OCI-LY7 (cell line): Measurements from ENCODE around the gene BLTP2. TPM values are rescaled to one million over a fixed set of nuclear protein-coding genes. Genes with fewer than 3 reads are reported as not detected.

Experiments used
- Bru-seq: library from RNA; stranded (reverse); fragments of 400-500 nt; gene quantifications from one replicate; lab custom pipeline; 2021; lab: Mats Ljungman, UMichigan
- BruChase-seq, 2 experiments: library from RNA; stranded (reverse); fragments of 400-500 nt; gene quantifications; one replicate each; lab custom pipeline; 2021; lab: Mats Ljungman, UMichigan
- BruUV-seq: library from RNA; stranded (reverse); fragments of 400-500 nt; replicated peaks from 2 replicates; lab custom pipeline; 2021; lab: Mats Ljungman, UMichigan
- CTCF ChIA-PET: fragments of 300-600 bp; sonication (Branson Sonifier 250); formaldehyde crosslinking; loops from one replicate; lab custom pipeline; 2022; ENCODE audit warnings: antibody characterized with exemption; ENCODE audit not compliant: unreplicated experiment; lab: Charles Lee
- POLR2A ChIA-PET: fragments of 300-600 bp; sonication (Branson Sonifier 250); formaldehyde crosslinking; loops from one replicate; lab custom pipeline; 2022; ENCODE audit warnings: antibody characterized with exemption; lab: Charles Lee
- DNase-seq: peaks from one replicate; pipeline ENCODE4 v3.0.0-alpha.2; 2015; ENCODE audit warnings: low spot score
- H2AFZ ChIP-seq: fragments of 200-600 bp; sonication (generic), shearing (Covaris generic); 2 replicates; pipeline ENCODE4 v1.6.1; 2014; ENCODE audit warnings: mild to moderate bottlenecking, antibody characterized with exemption, low read length, moderate library complexity
- H3K27ac ChIP-seq: fragments of 200-600 bp; sonication (generic); 2 replicates; pipeline ENCODE4 v1.5.1; 2014; ENCODE audit warnings: mixed run types, low read depth, mild to moderate bottlenecking, moderate library complexity, low read length, inconsistent platforms; ENCODE audit not compliant: poor library complexity, severe bottlenecking
- H3K36me3 ChIP-seq: fragments of 200-600 bp; sonication (generic); 2 replicates; pipeline ENCODE4 v1.6.1; 2014; ENCODE audit warnings: mild to moderate bottlenecking, antibody characterized with exemption, low read length, moderate library complexity, mixed read lengths; ENCODE audit not compliant: insufficient read depth
- H3K4me1 ChIP-seq: fragments of 200-600 bp; sonication (generic); 2 replicates; pipeline ENCODE4 v1.5.1; 2014; ENCODE audit warnings: mild to moderate bottlenecking, low read length; ENCODE audit not compliant: insufficient read depth, poor library complexity, severe bottlenecking
- H3K4me2 ChIP-seq: fragments of 200-600 bp; sonication (generic); 2 replicates; pipeline ENCODE4 v1.6.1; 2014; ENCODE audit warnings: mild to moderate bottlenecking, low read length
- H3K4me3 ChIP-seq: fragments of 200-600 bp; sonication (generic); 2 replicates; pipeline ENCODE4 v1.5.1; 2014; ENCODE audit warnings: mild to moderate bottlenecking, low read depth, low read length; ENCODE audit not compliant: poor library complexity, severe bottlenecking
- H3K79me2 ChIP-seq: fragments of 200-600 bp; sonication (generic); 2 replicates; pipeline ENCODE4 v1.6.1; 2016; ENCODE audit warnings: low read depth, mild to moderate bottlenecking, low read length, moderate library complexity, mixed read lengths; ENCODE audit not compliant: insufficient read depth
- H3K9me2 ChIP-seq: fragments of 200-600 bp; sonication (generic); 2 replicates; pipeline ENCODE4 v1.6.1; 2016; ENCODE audit warnings: mild to moderate bottlenecking, low read length, mixed read lengths; ENCODE audit not compliant: insufficient read depth
- H3K9me3 ChIP-seq: fragments of 200-600 bp; sonication (generic); 2 replicates; pipeline ENCODE4 v1.6.1; 2014; ENCODE audit warnings: mild to moderate bottlenecking, mixed run types, low read length, mixed read lengths
- H4K20me1 ChIP-seq: fragments of 200-600 bp; sonication (generic); 2 replicates; pipeline ENCODE4 v1.6.1; 2014; ENCODE audit warnings: mild to moderate bottlenecking, antibody characterized with exemption, low read length, moderate library complexity, mixed read lengths; ENCODE audit not compliant: insufficient read depth
- CTCF ChIP-seq: fragments of 200-600 bp; sonication (generic); conservative IDR thresholded peaks from 2 replicates; pipeline ENCODE4 v1.5.1; 2014; ENCODE audit warnings: mild to moderate bottlenecking, antibody characterized with exemption, low read length, moderate library complexity, mixed read lengths
- EZH2phosphoT487 ChIP-seq: fragments of 200-600 bp; sonication (generic); IDR thresholded peaks from 2 replicates; pipeline ENCODE4 v1.6.1; 2018; ENCODE audit warnings: low read depth, borderline replicate concordance, mild to moderate bottlenecking, mixed run types, antibody characterized with exemption, low read length, moderate library complexity, mixed read lengths
- intact Hi-C: fragments of 100-400 bp; cut with micrococcal nuclease; formaldehyde crosslinking; loops from one replicate; pipeline ENCODE4 v1.10.0; 2022; ENCODE audit not compliant: unreplicated experiment
- long read RNA-seq: library from polyadenylated mRNA; stranded (forward); transcript quantifications from one replicate; pipeline ENCODE4 v2.0.0, GENCODE V29; 2022
- total RNA-seq, 2 experiments: library from RNA; depleted of rRNA in 1 of 2; stranded (reverse); fragments of >200 nt in 1 of 2; shearing (Covaris generic) in 1 of 2; gene quantifications; 2 replicates each; pipeline ENCODE4 v1.2.3, GENCODE V29; 2014 to 2022

BLTP2 gene
- total RNA-seq (2014; rRNA removed; shearing (Covaris generic)) (147 and 151 TPM in 2 replicates), total RNA-seq (2022) (177 and 185 TPM in 2 replicates), Bru-seq, nascent RNA (percentile 85 among the genes with signal in this experiment), BruChase-seq, experiment 1, labeled RNA remaining after a 6-hour chase (percentile 98 among the genes with signal in this experiment), BruChase-seq, experiment 2, labeled RNA remaining after a 2-hour chase (percentile 95 among the genes with signal in this experiment)
- long read RNA-seq, full-length matches to known transcripts = 9 of 41 reads
- long read RNA-seq, partial matches to known transcripts = 17 of 41 reads
- long read RNA-seq, other reads (novel, unspliced or antisense) = 15 of 41 reads

- peak within 1 kb of the TSS; percentile 70 for H3K27ac ChIP-seq
- BruUV-seq = no TSS peak
- TF ChIP-seq CTCF (no peak), EZH2phosphoT487 (no peak)
- H2AFZ ChIP-seq = peak within 1 kb of the TSS; percentile 61
- H3K9me2 ChIP-seq = no peaks in the 10 kb centered on the region
- H3K79me2 ChIP-seq = peaks cover 37% of the 10 kb centered on the region
- intact Hi-C loops = no loop called here
- H3K9me3 ChIP-seq = no peaks in the 10 kb centered on the region
- peaks cover 57% of the 10 kb centered on the region for H3K36me3 ChIP-seq
- H3K4me3 ChIP-seq = peak within 1 kb of the TSS; percentile 95
- H3K4me2 ChIP-seq = peak within 1 kb of the TSS; percentile 90
- ChIA-PET CTCF (interaction anchor here (0.6 to 2.3 kb wide), 4 partner anchors 15 to 155 kb away, joined by 3 to 13 read pairs (median 3); partner anchors contain the start of genes SDF2 and SUPT6H), POLR2A (interaction anchor here (0.7 to 3.3 kb wide), 7 partner anchors 10 to 1012 kb away, joined by 3 to 17 read pairs (median 4); partner anchors contain the start of genes ALDOC, SDF2 and SUPT6H)
- H3K4me1 ChIP-seq = peaks cover 32% of the 10 kb centered on the region
- peaks cover 9% of the 10 kb centered on the region; the same call in 1 of the 2 replicates for H4K20me1 ChIP-seq
- peak; percentile 97 for DNase-seq
Measured at GRCh38 chr17:28644787-28645575, at the start of gene BLTP2. Gene BLTP2 (minus strand): TSS chr17:28645158. CDS start chr17:28645056, 102 bp downstream.

DNA sequence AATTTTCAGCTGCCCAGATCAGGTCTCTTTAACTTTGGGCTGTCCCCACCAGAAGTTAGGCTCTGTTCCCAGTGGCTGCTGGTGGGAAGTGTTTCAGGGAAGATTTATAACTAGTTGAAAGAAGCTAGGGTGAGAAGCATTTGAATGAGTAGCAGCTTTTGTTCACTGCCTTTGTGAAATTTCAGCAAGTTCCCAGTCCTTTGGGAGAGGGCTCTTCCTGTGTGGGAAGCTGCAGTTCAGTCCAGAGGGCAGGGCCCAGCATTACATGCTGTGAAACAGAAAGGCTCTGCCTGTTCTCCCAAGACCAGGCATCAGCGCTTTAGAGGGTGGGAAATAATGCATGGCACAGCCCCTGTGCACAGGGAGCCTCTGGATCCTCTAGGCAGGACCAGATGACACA, 48.9 kb upstream of the BLTP2 start:
- CTCF ChIA-PET = no interaction called here
- no peak for TF ChIP-seq EZH2phosphoT487
- no peak for TF ChIP-seq CTCF
- BruUV-seq = no TSS peak

More for the DNA sequence above, 48.9 kb upstream of the BLTP2 start:
- Histone ChIP-seq H3K27ac (no peak overlapping the region), H3K9me2 (no peaks in the 10 kb centered on the region), H3K4me1 (no peaks in the 10 kb centered on the region), H3K36me3 (peaks cover 90% of the 10 kb centered on the region), H4K20me1 (no peaks in the 10 kb centered on the region), H3K4me3 (no peak overlapping the region), H3K4me2 (no peak overlapping the region), H3K79me2 (no peaks in the 10 kb centered on the region), H3K9me3 (no peaks in the 10 kb centered on the region), H2AFZ (no peak overlapping the region)
- no peak for DNase-seq
- POLR2A ChIA-PET = interaction anchor here (0.7 kb wide), 1 partner anchor 93 kb away, joined by 3 read pairs; no protein-coding TSS in a partner anchor
- intact Hi-C loops = no loop called here
